GM21390 (cell line): ENCODE measurements around the gene RALGAPB.
"Not testable (repeated sequence)": the region's sequence is repeated elsewhere in the genome, so short reads cannot be mapped to it uniquely, and the experiment has no call there.

ENCODE experiments used
- ATAC-seq: cut with Tn5 transposase; IDR thresholded peaks from one replicate; pipeline ENCODE4 v1.9.1; 2021; ENCODE audit not compliant: unreplicated experiment

The RALGAPB gene

DNA sequence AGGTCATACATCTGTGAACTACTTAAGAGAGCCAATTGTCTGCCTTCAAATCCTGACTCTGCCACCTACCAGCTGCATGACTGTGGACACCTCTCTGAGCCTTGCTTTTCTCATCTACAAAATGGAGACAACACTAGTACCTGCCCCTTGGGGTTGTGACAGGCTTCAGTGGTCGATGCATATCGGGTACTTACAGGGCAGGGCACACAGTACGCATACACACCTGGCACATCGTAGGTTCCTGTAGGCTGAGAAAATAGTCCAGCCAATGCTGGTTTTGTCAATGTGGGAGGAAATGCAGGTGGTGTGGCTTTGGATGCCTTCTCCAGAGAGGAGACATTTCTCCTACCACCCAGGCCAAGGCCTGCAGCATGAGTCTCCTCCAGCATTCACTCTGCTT lies 110.7 kb downstream of the RALGAPB start:
- no peak for ATAC-seq

DNA sequence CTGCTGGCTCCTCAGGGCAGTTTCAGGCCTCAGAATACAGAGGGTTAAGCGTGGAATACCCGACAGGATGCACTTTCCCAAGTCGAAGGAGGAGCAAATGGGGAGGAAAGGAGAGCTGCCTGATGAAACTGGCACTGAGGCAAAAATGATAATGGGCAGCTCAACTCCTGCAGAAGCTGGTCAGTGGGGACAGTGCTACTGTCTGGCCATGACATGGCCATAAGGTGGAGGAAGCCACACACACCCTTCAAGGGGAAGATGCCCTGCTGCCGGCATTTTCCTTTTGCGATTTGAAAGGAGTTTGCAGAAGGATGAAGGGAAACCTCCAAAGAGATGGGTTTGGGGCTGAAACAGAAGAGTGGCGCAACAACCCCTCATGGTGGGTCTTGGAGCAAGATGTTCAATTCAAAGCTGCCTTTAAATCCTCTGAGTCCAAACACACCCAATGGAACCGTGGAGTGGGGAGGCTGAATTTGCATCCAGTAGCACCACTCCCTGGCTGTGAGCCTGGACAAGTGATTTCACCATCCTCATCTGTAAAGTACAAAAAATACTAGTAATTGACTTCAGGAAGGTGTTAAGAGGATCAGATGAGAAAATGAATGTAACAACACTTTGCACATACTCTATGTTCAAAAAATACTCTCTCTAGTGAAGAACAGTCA lies 111.6 kb downstream of the RALGAPB start:
- no peak for ATAC-seq

DNA sequence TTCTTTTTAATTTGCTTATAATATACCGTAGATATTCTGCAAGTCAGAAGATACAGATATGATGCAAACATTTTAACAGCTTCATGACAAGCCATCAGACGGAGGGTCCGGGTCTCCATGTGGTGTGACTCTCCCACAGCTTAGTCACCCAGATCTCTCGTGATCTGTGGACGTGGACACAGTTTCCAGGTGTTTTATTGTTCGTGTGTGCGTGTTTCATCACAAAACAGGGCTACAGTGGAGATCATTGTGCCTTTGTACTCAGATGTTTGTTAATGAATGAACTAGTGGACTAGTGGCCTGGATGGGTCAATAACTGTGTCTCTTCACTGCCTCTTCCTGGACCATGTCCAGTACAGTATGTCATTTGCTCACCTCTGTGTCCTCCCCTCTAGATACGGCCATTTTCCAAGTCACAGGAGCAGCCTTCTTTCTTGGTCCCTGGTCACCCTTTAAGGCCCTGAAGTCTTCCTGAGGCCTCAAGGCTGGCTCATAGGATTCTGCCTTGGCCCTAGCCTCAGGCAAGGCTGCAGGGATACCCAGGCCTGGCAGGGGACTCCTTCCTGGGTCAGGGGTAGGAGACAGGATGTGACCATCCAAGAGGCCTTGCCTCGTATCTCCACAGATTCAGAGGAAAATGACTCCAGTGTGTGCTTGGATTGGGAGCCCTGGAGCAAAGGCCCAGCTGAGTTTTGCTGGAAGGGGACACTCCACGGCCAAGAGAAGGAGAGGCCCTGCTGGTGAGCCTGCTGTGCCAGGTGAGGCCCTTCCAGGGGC lies 112.9 kb downstream of the RALGAPB start:
- no peak for ATAC-seq

DNA sequence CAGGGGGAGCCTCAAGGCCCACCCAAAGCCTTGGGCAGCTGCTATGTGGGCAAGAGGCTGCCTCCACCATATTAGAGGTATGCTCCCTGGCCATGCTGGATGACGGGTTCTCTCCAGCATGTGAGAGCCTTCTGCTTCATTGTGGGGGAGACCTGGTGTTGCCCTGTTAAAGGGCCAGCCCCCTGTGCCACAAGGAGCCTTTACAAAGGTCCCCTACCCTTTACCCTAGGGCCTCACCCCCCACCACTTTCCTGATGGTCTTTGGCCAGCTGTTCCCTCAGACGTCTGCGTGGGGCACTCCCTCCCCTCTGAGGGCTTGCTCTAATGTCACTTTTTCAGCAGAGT lies 113.5 kb downstream of the RALGAPB start:
- ATAC-seq = no peak

DNA sequence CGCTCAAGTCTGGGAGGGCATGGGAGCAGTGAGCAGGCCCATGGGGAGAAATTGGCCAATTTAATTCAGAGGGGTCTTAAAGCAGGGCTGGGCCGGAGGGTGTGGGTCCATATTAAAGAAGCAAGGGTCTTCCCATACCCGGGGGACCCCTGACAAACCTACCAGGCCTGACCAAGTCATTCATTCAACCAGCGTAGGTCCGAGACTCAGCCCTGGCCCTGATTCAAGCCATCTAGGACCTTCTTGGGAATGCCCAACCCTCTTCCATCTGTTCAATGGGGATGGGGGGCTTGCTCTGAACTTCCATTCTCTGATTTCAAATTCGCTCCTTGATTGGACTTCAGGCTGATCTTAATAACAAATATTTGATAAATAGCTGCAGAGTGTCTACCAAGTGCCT lies 115.7 kb downstream of the RALGAPB start:
- ATAC-seq = no peak

DNA sequence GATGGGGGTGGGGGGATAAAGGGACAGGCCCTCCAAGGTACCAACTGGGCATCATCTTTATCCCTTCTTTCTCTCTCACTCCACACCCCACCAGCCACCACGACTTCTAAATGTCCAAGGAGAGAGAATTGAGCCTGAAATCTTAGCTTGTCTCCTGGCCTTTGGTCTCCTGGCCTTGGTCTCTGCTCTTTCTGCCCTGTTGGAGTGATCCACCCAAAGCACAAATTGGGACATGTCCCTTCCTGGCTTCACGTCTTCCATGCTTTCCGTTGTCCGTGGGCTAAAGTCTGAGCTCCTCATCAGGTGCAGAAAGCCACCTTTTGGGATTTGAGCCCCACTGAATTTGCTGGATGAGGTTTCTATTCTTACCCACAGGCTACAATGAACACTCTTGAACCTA lies 116.7 kb downstream of the RALGAPB start:
- ATAC-seq = no peak

DNA sequence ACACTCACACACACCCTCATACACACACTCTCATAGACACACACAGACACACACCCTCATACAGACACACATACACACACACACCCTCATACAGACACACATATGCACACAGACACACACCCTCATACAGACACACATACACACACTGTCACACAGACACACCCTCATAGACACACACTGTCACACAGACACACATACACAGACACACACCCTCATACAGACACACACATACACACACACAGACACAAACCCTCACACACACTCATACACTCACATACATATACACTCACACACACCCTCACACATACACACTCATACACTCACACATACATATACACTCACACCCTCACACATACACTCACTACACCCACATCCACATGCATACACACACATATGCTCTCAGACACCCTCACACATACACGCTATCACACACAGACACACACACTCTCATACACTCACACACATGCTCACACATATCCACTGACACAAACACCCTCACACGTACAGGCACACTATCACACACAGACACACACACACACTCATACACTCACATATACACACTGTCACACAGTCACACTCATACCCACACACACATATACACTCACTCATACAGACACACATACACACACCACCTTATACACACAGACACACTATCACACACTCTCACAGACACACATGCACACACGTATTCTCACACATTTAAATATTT lies 117.5 kb downstream of the RALGAPB start:
- no peak for ATAC-seq

DNA sequence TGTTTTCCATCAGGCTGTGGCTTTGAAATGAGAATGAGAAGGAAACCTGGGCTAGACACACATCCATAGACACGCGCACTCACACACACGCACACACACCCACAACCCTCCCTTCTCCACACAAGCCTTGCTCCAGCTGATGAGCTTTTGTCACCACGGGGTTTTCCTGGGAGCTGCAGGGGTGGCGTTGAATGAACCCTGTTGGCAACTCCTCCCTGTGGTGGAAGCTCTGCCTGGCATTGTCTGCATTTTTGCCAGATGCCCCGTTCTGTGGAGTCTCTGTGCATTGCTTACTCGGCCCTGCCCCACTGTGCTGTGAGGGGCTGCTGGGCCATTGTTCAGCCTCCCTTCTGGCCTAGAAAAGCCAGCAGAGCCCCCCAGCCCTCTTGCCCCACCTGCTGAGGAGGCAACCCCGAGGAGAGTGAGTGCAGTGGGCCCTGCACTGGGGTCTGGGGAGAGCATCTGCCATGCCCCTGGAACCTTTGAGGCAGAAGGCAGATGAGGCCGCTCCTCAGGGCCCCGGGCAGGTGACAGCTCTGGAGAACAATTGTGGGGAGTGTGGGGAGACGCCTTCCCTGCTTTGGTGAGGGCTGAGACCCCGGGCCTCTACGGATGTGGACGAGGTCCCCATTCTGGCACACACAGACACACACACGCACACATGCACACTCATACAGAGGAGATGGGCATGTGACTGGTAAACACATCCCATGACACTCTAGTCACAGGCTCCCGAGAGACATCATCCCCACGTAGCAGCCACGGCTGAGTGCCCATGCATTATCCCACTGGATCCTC lies 118.2 kb downstream of the RALGAPB start:
- ATAC-seq = no peak

DNA sequence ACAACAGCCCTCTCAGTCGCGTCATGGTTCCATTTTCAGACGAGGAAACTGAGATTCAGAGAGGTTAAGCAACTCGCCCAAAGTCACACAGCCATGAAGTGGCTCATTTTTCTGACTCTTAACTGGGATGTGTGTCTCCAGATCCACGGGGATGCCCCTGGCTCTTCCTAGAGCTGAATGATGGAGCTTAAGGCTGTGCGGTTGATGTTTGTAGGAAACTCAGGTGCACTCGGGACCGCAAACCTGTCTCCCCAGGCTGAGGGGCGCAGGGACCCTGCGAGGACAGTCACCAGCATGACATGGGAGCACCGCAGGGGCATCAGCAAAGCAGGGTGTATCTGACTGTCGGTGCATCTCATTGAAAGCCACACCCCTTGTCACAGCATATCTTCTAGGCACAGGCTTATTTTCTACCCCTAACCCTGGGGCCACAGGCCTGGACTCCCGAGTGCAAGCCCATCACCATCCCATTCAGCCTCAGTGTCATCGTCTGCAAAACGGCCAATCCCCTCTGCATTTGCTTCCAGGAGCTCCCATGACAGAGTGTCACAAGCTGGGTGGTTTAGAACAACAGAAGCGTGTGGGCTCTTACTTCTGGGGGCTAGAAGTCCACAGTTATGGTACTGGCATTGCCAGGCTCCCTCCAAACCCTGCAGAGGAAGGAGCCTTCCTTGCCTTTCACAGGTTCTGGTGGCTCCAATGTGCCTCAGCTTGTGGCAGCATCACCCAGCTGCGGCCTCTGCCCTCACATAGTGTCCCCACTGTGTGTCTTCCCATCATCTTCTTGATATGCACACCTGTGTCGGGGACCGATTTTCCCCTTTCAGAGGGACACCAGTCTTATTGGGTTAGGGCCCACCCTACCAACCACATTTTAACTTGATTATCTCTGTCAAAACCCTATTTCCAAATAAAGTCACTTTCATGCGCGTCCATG lies 119.1 kb downstream of the RALGAPB start:
- ATAC-seq = no peak

DNA sequence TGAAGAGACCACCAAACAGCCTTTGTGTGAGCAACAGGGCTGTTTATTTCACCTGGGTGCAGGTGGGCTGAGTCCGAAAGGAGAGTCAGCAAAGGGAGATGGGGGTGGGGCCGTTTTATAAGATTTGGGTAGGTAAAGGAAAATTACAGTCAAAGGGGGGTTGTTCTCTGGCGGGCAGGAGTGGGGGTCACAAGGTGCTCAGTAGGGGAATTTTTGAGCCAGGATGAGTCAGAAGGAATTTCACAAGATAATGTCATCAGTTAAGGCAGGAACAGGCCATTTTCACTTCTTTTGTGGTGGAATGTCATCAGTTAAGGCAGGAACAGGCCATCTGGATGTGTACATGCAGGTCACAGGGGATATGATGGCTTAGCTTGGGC lies 119.8 kb downstream of the RALGAPB start:
- not testable (repeated sequence) for ATAC-seq

DNA sequence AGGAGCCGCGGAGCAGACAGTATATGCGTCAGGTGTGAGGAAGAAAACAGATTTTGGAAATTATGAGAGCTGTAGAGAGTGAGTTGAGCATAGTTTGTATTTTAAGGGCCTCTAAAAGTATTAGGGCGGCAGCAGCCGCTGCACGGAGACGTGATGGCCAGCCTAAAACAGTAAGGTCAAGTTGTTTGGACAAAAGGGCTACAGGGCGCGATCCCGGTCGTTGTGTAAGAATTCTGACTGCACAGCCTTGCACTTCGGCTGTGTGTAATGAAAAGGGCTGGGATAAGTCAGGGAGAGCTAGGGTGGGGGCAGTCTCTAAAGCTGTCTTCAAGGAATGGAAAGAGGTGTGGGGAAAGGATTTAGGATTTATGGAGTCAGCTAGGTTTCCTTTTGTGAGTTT lies 121.6 kb downstream of the RALGAPB start:
- not testable (repeated sequence) for ATAC-seq

DNA sequence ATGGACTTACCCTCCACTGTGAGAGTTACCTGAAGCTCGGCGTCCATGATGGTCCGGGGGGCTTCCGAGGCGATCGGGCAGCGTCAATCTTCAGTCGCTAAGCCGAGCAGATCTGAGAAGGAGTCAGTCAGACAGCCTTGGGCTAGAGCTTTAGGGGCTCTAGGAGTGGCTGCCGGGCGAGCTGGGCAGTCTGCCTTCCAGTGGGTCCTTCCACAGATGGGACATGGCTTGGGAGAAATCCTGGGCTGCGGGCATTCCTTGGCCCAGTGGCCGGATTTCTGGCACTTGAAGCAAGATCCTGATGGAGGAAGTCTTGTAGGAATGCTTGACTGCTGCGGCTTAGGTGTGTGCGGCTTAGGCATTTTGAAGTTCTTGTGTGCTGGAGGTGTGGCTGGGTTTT lies 123.2 kb downstream of the RALGAPB start:
- not testable (repeated sequence) for ATAC-seq

DNA sequence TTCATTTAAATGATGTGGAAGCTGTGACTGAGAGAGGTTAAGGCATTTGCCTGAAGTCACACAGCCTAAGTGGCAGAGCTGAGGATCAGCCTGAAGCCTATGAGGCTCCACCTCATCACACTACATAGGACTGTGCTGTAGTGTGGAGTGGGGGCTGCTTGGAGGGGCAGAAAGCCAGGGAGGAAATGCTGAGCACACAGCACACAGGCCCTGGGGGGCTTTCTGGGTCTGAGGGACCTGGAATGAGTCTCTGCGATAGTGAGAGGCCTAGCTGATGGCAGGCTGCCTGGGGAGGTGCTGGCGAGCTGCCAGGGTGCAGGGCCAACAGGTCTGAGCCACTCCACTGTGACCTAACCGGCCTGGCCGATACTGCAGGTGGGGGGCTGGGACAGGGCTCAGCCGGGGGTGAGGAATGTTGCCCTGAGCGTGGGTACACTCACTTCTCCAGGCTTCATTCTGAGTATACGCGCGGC lies 126.8 kb downstream of the RALGAPB start:
- no peak for ATAC-seq

DNA sequence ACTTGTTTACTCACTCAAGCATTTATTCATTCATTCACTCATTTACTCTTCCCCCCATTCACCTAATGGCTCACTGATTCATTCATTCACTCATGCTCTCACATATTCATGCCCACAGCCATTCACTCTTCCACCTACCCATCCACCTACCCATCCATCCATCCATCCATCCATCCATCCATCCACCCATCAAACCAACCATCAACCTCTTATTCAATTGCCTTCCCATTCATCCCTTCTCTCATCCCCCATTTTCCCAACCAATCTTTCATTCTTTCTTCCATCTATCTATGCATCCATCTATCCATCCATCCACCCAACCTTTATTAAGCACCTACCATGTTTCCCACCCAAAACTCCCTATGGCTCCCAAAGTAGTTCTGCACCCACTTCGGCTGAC lies 127.4 kb downstream of the RALGAPB start:
- ATAC-seq = no peak

DNA sequence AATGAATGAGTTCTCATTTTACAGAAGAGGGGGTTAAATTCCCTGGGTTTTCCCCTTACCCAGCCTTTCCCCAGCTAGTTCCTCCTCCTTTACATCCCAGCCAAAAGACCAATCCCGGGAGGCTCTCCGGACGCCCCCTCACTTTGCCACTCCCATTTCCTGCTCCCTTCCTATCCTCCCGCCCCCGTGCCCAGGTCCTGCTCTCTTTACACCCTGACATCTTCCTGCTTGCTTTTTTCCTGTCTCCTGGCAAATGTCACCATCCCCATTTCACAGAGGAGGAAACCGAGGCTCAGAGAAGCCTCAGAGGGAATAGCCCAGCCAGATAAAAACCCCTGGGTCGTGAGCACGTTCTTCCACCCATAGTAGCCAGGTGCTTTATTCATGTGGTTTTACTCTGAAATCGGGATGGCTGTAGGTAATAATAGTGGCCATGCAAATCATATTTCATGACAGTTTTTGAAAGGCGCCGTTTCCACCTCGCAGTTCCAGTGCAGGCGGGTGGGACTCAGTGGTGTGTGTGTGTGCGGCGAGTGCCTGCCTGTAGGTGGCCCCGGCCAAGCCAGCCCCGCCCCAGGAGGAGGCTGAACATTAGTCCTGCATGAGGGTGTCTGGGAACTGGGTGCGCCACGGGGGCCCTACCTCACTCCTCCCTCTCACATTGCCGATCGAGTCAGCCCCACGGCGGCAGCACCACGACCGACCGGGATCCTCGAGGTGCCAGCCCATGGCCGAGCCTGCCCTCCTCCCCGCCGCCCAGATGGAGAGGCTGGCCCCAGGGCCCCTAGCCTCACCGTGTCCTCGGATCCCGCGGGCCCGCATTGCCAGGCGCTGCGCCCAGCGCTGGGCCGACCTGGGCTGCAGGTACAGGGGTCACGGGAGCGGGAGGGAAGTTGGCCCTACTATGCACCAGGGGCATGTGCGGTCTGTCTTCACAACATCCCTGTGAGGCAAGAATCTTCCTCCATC lies 128.9 kb downstream of the RALGAPB start, which contains the start of gene ARHGAP40:
ARHGAP40 (plus strand) TSS at position 594 of the 969 bp plus-strand sequence.
- no peak for ATAC-seq

DNA sequence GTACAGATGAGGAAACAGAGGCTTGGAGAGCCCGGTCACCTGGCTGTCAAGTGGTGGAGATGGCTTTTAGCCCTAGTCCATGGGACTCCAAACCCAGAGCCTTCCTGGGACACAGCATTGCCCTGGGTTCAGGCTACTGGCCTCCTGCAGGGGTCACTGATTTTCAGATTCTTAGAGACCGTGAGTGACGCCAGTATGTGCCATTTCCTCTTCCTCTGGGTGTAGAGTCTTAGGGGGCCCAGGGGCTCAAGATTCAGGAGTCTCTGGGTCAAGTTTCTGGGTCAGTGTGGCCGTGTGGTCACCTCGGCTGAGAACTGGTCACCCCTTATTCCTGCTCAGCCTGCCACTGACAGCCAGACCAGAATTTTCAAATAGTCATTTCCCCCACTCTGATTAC lies 129.5 kb downstream of the RALGAPB start:
- ATAC-seq = no peak

DNA sequence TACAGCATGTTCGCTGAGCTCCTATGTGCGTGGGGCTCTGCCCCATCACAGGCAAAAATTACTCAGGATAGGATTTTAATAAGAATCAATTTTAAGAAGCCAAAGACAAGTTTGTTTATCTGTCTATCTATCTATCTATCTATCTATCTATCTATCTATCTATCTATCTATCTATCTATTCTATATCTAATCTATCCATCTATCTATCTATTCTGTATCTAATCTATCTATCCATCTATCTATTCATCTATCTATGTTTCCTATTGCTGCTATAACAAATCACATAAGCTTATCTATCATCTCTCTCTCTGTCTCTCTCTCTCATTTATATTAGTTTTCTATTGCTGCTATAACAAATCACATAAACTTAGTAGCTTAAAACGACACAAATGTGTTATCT lies 130.6 kb downstream of the RALGAPB start:
- no peak for ATAC-seq

DNA sequence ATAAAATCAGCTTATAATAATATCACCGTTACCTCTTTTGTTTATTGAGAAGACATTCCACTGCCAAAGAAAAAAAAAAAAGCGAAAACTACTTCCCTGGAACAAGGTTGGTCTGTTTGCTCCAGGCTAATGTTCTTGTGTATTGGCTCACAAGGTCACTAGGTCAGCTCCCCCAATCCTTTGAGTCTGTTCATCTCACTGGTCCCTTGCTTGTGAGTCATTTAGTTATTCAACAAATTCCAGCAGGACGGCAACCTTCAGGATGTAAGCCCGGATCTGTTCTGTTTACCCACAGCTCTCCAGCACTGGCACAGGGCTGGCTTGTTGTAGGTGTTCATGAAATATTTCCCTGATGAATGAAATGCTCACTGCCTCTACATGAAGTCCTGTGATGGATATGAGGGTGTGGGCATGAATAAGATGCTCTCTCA lies 132.2 kb downstream of the RALGAPB start:
- ATAC-seq = no peak

DNA sequence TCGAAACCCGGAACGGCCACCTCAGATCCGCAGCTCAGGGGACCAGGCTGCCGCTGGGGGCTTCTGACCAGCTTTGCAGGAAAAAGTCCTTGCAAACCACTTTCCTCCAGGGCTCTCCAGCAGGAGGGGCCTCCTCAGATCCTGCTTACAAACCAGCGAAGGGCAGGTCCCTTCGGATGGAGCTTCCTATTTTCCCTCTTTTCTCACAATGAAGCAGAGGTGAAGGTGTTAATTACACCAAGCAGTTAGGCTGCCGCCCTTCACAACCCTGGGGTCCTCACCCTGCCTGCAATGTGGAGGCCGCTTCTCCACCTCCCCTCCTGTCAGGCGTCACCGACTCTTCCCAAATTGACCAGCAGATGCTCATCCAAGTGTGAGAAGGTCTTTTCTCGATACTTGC lies 134.7 kb downstream of the RALGAPB start:
- ATAC-seq = no peak
